ENCODE measurements around the gene ASTN2.

DNA sequence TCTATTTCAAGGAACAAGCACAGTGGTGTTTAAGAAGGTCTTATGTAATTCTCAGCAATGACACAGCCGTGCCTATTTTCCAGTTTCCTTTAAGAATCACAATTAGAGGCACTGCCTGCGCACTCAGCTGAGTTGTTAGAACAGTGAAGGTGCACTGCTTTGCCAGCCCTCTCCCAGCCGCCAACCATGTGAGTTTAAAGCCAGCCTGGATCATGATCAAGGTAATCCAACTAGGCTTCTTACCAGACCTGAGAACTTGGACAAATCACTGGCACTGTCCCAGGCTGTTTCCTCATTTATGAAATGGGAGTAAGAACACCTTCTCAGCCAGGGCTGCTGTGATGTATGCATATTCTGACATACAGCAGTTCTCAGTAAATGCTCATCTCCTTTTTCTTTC, 99.6 kb downstream of the ASTN2 start:
- TF ChIP-seq, protein P1, sequence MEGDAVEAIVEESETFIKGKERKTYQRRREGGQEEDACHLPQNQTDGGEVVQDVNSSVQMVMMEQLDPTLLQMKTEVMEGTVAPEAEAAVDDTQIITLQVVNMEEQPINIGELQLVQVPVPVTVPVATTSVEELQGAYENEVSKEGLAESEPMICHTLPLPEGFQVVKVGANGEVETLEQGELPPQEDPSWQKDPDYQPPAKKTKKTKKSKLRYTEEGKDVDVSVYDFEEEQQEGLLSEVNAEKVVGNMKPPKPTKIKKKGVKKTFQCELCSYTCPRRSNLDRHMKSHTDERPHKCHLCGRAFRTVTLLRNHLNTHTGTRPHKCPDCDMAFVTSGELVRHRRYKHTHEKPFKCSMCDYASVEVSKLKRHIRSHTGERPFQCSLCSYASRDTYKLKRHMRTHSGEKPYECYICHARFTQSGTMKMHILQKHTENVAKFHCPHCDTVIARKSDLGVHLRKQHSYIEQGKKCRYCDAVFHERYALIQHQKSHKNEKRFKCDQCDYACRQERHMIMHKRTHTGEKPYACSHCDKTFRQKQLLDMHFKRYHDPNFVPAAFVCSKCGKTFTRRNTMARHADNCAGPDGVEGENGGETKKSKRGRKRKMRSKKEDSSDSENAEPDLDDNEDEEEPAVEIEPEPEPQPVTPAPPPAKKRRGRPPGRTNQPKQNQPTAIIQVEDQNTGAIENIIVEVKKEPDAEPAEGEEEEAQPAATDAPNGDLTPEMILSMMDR (IDR thresholded peaks at IDR 0.05), result no peak
- no peak for TF ChIP-seq POLR2A (IDR thresholded peaks at IDR 0.05)

Measured in Peyer's patch (tissue), 4 donors.